GM19395 (cell line): ENCODE results near the gene UBE2V1.

Source experiments
- ATAC-seq: cut with Tn5 transposase; IDR thresholded peaks from one replicate; pipeline ENCODE4 v1.9.1; 2021; ENCODE audit warnings: mild to moderate bottlenecking, moderate library complexity; ENCODE audit not compliant: unreplicated experiment

The UBE2V1 gene

DNA sequence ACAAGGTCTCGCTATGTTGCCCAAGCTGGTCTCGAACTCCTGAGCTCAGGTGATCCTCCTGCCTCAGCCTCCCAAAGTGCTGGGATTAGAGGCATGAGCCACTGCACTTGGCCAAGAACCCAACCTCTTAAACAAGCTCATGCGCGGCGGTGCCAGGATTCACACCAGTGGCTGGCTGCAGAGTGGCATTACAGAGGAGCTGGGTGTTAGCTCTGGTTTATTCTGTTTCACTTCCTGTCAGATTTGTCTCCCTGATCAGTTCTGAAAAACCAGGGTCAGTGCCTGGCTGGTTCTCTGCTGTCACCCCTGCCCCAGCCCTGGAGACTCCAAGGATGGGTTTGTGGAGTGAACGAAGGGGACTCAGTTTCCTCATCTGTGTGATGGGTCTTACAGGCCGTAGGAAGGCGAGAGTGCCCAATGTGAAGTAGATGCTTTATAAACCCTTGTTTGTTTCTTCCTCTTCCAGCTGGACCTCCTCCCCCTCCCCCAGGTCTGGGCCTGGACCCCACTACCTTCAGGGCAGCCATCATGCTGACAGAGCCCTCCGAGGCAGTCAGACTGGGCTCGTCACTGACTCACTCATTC is 63.4 kb downstream of the UBE2V1 start:
- no peak for ATAC-seq

DNA sequence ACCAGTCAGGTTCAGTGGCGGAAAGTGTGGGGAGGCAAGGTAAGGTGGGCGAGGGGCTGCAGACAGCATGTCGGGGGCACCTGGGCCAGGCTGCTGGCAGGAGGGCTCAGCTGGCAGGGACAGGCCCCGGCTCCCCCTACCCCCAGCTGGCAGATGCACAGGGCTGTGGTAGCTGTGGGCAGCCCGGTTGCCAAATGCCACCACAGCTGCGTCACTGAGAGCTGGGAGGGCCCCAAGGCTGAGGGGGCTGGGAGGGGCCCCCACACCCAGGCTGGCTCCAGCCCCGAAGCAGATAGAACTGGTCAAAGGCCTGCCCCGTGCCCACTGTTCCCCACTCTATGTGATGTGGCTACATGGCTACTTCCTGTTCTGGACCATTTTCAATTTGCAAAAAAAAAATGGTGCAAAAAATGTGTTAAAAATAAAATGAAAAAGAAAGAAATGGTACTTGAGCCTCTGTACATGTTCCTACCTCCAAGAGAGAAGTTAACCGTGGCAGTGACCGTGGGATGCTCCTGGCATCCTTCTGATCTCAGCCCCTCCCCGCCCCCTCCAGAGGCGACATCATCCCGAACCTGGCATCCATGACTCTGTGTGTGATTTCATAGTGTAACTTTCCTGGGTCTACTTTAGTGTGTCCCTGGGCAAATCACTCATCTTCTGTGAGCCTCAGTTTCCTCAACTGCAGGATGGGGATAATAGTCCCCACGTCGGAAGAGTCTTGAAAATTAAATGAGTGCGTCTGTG is 64.4 kb downstream of the UBE2V1 start:
- no peak for ATAC-seq

DNA sequence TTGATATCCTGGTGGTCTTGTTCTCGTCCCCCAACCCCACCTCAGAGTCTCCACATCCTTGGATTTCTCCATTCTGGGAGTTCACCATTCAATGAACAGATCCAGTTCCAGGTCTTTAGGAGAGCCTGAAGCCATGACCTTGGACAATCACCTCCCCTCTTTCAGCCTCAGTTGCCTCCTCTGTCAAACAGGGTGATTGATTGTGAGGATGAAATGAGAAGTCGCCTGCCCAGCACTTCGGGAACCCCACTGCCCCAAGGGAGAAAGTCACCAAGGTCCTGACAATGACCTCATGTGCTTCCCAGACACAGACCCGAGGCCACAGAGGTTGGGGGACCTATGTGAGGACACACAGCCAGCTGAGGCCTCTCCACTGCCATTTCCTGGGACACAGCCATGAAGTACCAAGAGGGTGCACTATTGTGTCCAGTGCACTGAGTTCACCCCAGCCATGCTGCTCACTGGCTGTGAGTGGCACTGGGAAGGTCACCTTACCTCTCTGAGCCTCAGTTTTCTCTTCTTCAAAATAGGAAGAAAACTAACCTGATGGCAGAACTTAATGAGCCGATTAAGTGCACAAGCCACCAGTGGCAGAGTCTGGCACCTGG is 68.5 kb downstream of the UBE2V1 start:
- no peak for ATAC-seq

DNA sequence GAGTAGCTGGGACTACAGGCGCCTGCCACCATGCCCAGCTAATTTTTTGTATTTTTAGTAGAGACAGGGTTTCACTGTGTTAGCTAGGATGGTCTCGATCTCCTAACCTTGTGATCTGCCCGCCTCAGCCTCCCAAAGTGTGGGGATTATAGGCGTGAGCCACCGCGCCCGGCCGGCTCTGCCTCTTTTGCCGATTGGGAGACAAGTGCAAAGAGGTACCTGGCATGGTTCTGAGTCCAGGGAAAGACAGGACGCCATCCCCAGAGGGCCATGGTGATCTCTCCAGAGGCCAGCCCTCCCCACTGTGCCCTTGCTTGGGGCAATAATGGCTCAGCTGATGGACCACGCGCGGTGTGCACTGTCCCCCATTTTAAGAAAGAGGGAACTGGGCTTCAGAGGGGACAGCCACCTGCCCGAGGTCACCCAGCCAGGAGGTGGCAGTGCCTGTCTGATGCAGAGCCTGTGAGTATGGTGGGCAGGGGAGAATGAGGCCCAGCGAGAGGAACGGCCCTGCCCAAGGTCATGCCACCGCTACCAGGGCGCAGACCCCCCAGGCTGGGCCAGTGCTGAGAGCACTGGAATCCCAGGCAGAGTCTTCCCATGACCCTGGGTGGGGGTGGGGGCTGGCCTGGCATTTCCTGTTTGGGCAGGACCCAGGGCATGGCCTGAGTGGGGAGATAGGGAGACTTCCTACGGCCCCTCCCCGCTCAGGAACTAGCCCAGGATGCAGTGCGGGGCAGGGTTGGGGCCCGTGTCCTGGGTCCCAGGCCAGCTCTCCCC is 69.2 kb downstream of the UBE2V1 start:
- ATAC-seq = no peak

DNA sequence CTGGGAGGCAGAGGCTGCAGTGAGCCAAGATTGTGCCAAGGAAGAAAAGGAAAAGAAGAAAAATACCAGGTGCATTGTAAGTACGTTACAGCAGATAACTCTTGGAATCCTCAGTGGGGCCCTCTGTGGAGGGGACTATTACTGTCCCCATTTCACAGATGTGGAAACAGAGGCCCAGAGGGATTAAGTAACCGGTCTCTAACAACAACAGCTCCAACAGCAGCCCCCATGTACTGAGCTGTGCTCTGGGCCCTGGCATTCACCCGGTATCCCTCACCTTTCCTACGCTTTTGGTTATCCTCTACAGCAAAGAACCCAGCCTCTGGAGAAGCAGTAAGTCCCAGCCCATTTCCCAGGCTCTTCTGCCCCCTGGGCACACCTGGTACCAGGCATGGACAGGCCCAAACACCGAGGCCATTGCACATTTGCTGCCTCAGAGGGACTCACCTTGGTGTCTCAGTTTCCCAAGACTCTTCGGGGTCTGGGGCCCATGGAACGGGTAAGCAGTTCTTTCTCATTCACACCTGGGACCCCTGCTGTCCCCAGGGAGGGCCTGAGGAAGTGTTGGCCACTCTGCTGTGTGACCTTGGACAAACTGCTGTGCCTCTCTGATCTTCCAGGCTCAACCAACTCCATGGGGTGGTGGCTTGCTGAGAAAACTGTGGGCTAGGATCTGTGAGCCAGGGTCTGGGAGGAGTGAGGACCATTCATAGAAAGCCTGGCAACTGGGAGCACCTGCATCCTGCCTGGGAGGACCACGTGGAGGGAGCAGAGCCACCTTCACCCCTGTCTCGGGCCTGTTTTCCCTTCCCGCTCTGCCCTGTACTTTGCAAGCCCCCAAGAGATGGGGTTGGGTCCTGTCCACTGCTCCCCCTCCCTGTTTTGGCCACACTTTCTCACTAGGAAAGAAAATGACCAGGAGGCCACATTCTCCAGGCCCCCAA is 70.3 kb downstream of the UBE2V1 start:
- ATAC-seq = no peak

DNA sequence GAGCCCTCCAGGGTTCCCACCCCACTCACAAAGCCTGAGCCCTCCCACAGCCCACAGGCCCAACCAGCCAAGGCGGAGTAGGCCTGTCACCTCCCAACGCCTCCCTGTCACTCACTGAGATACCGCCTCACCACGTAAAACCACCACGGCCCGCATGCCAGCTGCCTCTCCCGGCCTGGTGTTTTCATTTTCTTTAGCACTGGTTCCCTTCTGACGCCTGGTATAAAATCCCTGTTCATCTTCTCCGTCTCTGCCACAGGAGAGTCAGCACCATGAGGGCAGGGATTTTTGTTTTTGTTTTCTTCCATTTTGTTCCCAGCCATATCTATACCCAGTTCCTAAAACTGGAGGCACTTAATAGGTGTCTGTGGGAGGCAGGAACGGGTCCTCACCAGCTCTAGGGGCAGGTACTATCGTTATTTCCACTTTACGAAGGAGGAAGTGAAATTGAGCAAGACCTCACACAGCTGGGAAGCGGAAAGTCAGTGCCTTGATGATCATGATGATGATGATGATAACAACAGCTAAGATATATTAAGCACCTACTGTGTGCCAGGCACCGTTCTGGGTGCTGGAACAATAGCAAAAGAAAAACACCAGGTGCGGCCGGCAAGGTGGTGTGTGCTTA is 71.6 kb downstream of the UBE2V1 start:
- ATAC-seq = peak; percentile 60

DNA sequence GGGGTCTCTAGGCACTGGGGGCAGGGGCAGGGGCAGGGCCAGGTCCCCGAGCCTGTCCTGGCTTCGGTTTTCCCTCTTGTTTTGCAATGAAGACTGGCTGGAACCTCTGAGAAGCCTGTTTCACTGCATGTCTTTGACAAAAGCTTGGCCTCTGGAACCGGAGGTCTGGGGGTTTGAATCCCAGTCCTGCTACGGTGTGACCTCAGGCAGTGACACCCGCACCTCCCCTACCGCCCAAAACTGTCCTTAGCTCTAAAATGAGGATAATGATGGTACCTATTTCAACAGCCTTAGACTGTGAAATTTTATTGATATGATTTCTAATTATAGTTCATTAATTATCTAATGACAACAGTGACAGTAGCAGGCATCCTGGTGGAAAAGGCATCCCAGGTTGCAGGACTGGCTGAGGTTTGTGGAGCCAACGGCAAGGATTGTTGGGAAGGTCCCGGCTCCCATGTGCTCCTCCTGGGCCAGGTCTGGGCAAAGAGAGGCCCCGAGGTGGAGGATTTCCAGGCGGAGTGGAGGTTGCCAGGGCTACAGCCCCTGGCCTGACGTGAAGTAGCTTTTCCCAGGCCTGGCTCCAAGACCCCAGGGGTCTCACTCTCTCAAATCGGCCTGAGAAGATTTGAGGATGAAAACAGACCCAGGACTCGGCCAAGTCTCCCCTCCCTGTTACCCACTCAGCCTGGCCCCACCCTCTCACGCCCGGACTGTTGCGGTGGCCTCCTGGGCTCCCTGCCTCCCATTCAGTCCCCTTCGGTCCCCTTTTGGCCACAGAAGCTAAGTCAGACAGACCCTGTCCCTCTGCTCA is 72.3 kb downstream of the UBE2V1 start:
- ATAC-seq = no peak

DNA sequence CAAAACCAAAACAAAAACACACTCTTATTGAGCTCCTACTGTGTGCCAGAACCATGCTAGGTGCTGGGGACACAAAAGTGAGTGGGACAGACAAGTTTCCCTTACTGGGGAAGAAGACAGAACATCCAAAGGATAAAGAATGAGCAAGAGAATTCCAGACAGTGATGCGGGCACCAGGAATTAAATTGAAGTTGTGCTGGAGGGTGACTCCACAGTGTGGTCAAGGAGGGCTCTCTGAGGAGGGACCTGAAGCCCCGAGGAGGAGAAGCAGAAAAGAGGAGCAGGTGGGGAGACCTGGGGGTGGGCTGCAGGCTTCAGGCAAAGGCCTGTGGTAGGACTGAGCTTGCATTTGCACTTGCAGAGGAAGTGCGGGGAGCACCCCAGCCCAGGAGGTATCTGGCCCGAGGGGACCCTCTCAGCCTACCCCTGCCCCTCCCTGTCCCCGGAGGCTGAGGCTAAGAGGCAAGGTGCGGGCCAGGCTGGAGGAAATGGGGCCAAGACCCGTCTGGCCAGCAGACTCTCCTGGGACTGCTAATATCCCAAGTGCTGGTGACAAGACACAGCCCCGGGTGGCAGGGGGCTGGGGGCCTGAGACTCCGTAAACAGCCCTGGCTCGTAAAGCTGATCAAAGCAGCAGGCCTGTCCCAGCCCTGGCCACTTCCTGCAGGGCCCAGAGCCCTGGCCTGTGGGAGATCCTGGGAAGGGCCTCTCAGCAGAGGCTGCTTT is 73.1 kb downstream of the UBE2V1 start:
- ATAC-seq = no peak

DNA sequence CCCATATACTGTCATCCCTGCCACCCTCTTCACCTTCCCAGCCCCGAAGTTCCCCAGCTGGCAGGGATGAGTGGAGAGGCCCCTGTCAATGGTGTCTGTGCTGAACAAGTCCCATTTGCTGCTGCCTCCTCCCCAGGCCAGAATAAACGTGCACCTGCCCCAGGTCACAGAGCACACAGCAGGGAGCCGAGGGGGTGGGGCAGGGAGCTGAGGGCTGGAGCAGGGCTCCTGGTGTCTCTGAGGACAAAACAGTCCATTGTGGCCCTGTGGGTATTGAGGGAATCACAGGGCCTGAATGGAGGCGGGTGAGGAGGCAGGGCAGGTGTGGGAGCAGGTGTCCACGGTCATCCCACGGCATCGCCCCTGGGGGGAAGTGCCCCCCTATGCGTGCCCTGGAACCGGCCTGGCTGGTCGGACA is 74.4 kb downstream of the UBE2V1 start:
- no peak for ATAC-seq

DNA sequence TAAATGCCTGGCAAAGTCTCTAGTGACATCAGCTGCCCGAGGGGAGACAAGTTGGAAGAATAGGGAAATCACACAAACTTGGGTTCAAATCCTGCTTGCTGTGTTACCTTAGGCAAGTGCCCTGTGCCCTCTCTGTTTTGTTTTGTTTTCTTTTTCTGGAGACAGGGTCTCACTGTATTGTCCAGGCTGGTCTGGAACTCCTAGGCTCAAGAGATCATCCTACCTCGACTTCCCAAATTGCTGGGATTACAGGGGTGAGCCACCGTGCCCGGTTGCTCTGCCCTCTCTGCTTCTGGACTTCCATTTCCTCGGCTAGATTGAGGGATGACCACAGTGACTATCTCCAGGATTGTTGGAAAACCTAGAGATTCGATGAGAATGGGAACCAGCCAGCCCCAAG is 74.8 kb downstream of the UBE2V1 start:
- no peak for ATAC-seq

DNA sequence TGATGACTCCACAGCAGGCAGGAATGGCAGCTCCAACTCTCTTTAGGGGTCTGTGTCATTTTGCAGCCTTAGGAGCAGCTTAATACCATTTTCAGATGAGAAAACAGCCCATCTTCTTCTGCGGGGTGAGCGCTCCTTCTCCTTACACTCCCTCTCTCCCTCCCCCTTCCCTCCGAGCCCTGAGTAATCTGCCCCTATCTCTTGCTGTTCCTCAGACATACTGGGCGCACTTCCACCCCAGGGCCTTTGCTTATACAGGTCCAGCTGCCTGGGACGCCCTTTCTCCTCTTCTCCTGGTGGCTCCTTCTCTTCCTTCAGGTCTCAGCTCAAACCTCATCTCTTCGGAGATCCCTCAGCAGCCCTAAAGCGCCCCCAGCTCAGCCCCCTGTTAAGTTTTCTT is 75.4 kb downstream of the UBE2V1 start:
- no peak for ATAC-seq

DNA sequence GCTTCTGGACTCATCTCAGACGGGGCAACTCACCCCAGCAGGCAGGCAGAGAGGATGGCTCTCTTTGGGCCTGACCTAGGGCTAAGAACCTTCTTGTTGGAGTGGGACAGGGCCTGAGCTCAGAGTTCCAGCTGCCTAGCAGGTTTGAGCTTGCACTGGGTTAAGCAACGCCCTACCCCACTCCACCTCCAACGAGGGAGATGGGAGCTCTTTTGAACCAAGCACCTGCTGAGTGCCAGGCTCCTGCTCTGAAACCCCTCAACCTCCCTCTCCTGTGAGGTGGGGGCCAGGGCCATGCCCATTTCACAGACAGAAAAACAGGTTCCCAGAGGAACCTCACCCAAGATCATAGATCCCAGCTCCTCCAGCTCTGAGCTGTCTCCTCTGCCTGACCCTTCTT is 75.8 kb downstream of the UBE2V1 start:
- no peak for ATAC-seq

DNA sequence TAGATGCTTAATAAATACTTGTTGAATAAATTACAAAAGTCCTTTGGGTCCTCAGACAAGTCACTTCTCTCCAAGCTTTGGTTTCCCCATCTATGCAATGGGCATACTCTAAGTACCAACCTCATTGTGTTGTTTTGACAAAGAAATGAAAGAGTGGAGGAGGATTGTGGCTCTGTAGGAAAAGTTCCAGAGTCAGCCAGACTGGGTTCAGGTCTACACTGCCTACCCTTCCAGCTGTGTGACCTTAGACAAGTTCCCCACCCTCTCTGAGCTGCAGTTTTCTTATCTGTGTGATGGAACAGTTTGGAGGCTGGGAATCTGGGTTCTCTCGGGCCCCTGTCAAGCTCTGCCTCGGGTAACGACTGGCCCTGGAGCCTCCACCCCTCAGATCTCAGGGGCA is 76.2 kb downstream of the UBE2V1 start:
- ATAC-seq = no peak

DNA sequence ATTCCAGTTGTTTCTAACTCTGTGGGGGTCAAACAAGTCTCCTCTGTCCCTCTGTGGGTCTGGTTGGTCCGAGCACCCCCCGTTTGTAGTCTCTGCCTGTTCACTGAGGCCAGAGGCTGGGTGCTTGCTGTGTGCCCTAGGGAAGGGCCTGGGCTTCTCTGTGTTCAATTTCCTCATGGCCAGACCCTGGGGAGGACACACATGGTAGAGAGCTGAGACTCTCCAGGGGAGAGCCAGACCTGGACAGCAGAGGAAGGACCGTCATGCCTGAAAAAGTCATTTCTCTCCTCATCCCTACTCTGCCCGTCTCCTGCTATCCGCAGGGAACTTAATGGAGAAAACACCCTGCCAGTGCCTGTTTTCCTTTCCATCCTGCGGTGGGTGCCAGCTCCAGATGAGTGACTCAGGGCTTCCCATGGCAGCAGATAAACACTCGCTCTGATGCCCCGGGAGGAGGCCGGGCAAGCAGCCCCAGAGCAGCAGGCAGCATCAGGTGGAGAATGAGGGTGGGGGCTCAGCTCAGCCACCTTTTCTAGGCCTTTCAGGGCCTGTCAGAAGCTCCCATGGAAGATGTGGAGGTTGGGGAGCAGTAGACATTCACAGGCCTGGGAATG is 78.3 kb downstream of the UBE2V1 start:
- ATAC-seq = no peak

DNA sequence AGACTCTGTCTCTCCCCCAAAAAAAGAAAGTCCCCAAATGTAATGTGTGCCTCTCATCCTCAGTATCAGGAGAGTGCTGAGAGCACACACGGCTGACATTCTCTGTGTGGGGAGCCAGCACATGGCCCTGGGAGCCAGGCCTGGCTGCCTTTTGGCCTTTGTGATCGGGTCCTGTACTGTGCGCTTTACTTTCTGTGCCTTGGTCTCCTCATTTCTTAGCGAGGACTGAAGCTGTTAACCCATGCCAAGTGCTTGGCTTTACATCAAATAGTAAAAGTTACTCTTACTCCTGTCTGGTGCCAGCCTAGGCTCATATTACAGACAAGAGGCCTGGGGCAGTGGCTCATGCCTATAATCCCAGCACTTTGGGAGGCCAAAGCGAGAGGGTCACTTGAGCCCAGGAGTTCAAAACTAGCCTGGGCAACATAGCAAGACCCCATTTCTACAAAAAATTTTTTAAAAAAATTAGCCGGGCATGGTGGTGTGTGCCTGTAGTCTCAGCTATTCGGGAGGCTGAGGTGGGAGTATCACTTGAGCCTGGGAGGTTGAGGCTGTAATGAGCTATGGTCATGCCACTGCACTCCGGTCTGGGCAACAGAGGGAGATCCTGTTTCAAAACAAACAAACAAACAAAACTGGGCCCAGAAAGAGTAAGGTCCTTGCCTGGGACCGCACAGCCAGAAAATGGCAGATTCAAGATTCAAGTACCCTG is 79.8 kb downstream of the UBE2V1 start:
- ATAC-seq = no peak
